ENCODE data around the gene DIO3.

The DIO3 gene

DNA sequence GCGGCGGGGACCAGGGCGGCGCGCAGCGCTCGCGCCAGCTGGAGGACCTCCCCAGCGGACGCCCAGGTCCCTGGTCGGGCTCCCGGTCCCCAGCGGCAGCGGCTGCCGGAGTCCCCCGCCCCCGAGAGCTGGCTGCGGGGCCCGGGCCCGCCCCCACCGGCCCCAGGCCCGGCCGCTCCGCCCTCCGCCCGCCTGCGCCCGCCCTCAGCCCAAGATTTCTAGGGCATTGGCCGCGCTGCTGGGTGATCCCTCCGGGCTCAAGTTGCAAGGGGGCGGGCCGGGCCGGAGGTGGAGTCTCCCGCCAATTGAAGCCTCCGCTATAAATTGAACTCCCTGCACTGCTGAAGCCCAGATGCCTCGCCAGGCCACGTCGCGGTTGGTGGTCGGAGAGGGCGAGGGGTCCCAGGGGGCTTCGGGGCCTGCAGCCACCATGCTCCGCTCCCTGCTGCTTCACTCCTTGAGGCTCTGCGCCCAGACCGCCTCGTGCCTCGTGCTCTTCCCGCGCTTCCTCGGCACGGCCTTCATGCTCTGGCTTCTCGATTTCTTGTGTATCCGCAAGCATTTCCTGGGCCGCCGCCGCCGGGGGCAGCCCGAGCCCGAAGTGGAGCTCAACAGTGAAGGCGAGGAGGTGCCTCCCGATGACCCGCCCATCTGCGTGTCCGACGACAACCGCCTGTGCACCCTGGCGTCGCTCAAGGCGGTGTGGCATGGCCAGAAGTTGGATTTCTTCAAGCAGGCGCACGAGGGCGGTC is at the start of gene DIO3:
Gene DIO3 (plus strand): TSS at position 351 of the 752 bp plus-strand sequence.
- no peak for DNase-seq

- no peak for DNase-seq
These were observed 49.5 kb upstream of the DIO3 start for GRCh38 chr14:101511620-101512375.

DNA sequence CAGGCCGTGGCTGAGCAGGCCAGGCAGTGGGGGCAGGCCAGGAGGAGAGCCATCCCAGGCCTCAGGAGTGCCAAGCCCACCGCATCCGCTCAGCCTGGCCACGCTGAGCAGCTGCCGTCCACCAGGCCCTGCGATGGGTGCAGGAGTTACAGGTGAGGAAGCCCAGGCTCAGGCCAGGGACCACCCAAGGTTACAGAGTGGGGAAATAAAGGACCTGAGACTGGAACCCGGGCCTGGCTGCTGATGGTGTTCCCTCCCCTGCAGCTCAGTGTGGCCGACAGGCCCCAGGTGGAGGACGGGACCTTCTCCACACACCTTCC is 49.0 kb upstream of the DIO3 start:
- no peak for DNase-seq

DNA sequence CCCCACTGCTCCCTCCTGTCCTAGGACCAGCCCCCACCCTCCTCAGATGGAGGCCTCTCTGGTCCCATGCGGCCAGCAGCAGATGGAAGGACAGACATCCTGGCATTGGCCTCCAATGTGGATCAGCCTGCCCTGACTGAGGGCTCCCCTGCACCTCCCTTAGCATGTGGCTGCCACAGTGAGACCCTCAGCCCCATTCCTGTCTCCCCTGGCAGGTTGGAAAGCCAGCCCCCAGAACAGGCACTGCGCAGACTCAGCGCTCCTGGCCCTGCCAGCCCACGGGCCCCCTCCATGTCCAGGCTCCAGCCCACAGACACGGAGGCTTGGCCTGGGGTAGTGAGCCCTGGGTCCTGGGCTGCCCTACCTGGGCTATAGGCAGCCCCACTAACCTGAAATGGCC is 47.2 kb upstream of the DIO3 start:
- DNase-seq: no peak

DNA sequence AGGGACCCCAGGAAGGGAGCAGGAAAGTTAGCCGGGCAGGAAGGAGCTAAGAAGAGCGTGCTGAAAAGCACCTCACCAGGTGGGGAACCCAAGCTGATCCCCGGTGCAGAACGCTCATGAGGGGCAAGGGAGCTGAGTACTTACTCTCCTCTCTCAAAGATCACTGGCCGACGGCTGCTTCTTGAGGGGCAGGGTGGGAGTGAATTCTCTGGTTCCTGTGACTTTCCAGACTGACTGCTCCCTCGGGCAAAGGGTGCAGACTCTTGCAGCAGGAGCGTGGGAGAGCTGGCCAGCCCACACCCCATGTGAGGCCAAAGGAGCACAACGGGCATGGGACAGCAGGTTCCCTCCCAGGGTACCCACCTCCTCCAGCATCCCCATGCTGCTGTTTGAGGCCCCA is 44.9 kb upstream of the DIO3 start:
- no peak for DNase-seq

DNA sequence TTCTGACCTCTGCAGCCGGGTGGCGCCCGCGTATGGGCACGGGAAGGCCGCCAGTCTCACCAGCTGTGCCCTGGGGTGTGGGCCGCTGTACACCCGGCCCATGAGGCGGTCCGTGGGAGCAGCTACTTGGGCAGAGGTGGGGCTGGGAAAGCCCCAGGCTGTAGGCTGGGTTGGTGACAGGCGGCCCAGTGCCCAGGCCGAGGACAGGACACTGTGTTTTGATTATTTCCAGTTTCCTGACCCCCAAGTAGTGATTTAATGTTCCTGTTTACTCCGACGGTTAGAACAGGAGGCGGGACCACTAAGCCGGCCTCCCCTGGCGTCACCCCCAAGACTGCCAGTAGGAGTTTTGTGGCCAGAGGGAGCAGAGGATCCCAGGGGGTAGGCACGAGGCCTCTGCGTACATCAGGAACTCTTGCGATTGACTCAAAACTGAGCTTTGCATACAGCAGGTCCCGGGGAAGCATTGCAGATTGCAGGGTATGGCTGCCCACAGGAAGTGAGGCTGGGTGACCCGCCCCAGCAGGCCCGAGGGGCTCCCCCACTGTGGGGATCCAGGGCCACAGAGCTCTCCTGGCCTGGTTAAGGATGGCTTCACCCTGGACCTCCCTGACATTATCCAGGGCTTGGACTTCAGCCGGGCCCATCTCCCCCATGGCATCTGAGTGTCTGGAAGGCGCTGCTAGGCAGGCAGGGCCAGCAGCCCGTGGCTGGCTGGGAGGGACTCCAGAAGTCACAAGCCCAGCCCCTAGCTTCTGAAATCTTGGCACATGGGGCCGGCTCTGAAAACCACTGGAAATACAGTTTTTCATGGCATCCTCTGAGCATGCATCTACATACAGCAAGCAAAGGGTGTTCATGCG is 42.5 kb upstream of the DIO3 start:
- no peak for DNase-seq

DNA sequence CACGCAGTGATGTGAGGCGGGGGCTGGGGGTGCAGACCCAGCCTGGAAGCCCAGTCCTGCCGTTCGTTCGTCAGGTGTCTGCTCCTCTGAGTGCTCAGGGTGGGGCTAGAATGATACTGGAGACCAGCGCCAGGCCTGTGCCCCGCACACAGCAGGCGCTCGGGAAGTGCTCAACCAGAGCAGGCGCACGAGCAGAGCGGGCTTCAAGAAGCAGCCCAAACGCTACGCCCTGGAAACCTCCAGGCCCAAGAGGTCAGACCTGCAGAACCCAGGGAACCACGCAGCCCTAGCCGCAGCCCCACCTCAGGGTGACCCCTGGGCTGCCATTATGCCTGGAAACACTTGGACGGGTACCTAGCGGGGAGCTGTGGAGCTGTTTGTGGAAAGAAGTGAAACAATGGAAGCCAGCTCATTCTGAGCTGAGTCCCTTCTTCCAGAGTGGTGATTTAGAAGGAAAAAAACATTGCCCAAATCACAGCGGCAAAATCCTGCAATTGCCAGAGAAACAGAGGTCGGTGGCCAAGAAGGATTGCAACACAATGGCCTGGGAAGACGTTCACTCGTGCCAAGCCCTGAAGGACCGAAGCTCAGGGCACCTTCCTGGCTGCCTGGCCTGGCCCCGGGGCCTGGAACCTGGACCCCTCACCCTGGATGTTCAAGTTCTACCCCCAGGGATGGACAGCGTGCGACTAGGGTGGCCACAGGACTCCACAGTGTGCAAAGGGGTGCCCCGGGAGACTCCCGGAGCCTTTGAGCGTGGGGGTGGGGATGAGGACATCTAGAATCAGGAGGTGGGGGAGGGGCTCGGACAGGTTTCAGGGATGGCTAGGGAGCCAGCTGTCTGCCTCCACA is 40.4 kb upstream of the DIO3 start:
- DNase-seq: no peak

DNA sequence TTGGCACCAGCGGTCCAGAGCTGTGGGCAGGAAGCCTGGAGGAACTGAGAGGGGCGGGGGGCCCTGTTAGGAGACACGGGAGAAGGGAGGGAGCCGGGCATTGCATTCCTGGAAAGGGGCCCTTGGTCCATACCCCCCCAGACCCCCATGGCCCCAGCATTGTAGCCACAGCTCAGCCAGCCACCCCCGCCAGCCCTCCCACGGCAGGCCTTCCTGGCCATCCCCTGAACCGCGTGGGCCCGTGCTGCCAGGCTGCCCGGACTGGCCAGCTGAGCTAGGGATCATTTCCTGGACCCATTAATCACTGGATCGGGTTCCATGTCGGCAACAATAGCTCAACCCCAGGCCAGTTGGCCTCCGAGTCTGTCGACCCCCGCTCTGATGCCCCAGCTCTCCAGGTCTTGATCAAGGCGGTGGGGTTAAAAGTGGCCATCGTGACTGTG is 39.8 kb upstream of the DIO3 start:
- DNase-seq: no peak

- DNase-seq: no peak
These were observed 39.3 kb upstream of the DIO3 start for GRCh38 chr14:101521978-101522377.

- no peak for DNase-seq
These were observed 35.4 kb upstream of the DIO3 start for GRCh38 chr14:101525640-101526527.

GRCh38 chr14:101527987-101528386 is 33.3 kb upstream of the DIO3 start:
- no peak for DNase-seq

DNA sequence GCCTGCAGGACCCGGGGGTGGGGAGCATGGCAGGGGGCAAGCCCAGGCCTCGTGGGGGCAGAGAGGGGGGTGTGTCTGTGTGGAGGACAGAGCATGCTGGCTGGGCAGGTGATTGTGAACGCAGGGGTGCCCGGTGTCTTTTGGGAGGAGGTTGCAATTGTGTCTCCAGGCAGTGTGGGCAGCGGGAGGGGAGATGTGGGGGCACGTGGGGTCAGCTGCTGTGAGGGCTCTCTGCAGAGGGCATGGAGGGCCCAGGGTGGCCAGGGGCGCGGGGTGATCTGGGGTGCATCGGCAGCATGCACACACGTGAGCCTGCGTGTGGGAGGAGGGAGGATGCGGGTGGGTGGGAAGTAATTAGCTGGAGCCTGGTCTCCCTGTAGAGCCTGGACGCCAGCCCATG is 32.2 kb upstream of the DIO3 start:
- DNase-seq: no peak

GRCh38 chr14:101534198-101534597 is 27.1 kb upstream of the DIO3 start:
- no peak for DNase-seq

DNA sequence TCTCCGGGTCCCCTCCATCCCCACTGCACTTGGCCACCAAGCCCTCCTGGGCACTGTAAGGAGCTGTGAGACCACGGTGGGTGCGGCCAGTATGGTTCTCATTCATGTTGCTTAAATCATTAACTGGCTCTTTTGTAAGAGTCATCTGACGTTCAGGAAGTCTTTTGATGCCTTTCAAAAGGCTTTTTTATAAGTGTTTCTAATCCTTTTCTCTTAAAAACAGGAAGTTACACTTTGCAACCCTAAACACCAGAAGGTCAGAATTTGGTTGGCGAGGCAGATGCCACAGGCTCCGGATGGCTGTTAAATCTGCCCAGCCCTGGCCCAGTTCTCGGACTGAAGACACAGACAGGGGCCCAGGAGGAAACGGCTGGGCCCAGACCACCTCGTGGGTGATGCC is 26.1 kb upstream of the DIO3 start:
- no peak for DNase-seq

- DNase-seq: no peak
These were observed 25.5 kb upstream of the DIO3 start for GRCh38 chr14:101535701-101536207.

DNA sequence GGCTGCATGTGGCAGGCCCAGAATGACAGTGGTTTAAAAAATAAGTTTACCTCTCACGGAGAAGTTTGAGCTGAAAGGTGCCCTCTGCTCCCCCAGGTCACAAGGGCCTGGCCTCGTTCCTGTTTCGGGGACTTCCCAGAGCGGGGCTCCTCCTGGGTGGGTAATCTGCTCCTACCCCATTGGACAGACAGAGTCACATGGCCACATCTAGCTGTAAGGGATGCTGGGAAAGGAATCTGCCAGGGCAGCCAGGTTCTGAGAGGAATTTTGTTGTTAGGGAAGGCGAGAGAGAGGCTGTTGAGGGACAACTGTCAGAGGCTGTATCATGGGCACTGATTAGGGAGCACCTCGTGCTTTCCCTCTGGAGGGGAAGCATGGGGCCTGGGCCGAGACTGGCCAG is 24.0 kb upstream of the DIO3 start:
- DNase-seq: no peak

DNA sequence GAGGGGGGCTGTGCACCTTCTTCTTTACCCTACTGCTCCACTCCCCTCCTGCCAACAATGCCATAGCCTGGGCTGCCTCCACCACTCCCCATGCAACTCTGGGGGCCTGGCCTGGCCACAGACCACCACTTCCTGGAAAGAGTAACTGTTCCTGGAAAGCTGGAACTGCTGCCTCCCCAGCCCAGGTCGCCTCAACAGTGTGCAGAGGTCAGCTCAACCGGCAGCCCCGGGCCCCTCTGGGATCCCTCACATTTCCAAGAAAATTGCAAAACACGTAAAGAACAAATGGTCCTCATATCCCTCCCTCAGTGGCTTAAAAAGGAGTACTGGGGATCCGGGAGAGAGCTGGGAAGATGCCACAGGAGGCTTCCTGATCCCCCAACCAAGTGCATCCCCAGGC is 22.4 kb upstream of the DIO3 start:
- no peak for DNase-seq

DNA sequence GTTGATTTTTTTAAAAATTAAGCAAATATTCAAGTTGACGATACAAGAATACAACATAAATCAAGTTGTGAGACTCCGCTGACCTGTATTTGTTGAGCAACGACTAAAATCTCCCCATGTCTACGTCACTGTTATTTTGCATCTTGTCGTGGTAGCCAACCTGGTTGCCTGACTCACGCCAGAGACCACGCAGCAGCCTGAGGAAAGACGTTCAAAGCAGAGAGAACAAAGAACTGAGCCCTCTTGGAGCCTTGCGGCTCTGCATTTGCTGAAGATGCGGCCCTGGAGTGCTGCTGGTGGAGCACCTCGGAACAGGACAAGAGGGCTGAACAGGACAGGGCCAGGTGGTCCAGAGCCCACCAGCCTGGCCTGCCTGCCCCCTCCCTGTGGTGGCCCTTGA is 21.4 kb upstream of the DIO3 start:
- DNase-seq: no peak

GRCh38 chr14:101540481-101541462 is 20.5 kb upstream of the DIO3 start:
- DNase-seq: no peak

GRCh38 chr14:101542391-101542790 is 18.9 kb upstream of the DIO3 start:
- DNase-seq: no peak

All from activated CD4-positive, alpha-beta T cell treated with anti-CD3 and anti-CD28 coated beads for 1 hour (primary cell).